Measurements from ENCODE around the gene UCK2. TPM values are rescaled to one million over a fixed set of nuclear protein-coding genes. Genes with fewer than 3 reads are reported as not detected.

UCK2 gene
- total RNA-seq, 1 donor = 74.2 TPM

GRCh38 chr1:165855010-165855838 is 27.8 kb downstream of the UCK2 start:
- Histone ChIP-seq H3K4me2 (ENCODE audit: insufficient read depth, low read length) (no peak overlapping the region), H4K20me1 (ENCODE audit: insufficient read depth, low read length) (peaks cover 29% of the 10 kb centered on the region), H2AFZ (ENCODE audit: low read length) (no peak overlapping the region), H3K4me1 (ENCODE audit: insufficient read depth, low read length) (peaks cover 57% of the 10 kb centered on the region), H3K27ac (ENCODE audit: low read depth, low read length) (peak overlapping the region; percentile 99), H3K79me2 (ENCODE audit: insufficient read depth, low read length) (peaks cover 85% of the 10 kb centered on the region), H3K4me3 (ENCODE audit: insufficient read depth, low read length) (no peak overlapping the region), H3K36me3 (ENCODE audit: insufficient read depth, low read length) (no peaks in the 10 kb centered on the region), H3K9me3 (ENCODE audit: low read depth, low read length) (no peaks in the 10 kb centered on the region), H3K27me3 (ENCODE audit: insufficient read depth, low read length) (no peaks in the 10 kb centered on the region)
- TF ChIP-seq CTCF (IDR thresholded peaks at IDR 0.05; ENCODE audit: extremely low read depth, low read depth, low read length) = no peak
- no peak for DNase-seq (ENCODE audit: insufficient read length, low spot score, missing footprints)

GRCh38 chr1:165856021-165856420 is 28.6 kb downstream of the UCK2 start:
- H2AFZ ChIP-seq (ENCODE audit: low read length) = no peak overlapping the region
- peaks cover 89% of the 10 kb centered on the region for H3K79me2 ChIP-seq (ENCODE audit: insufficient read depth, low read length)
- no peak overlapping the region for H3K4me2 ChIP-seq (ENCODE audit: insufficient read depth, low read length)
- no peaks in the 10 kb centered on the region for H3K9me3 ChIP-seq (ENCODE audit: low read depth, low read length)
- no peak for DNase-seq (ENCODE audit: insufficient read length, low spot score, missing footprints)
- TF ChIP-seq CTCF (IDR thresholded peaks at IDR 0.05; ENCODE audit: extremely low read depth, low read depth, low read length) = no peak
- H4K20me1 ChIP-seq (ENCODE audit: insufficient read depth, low read length) = peaks cover 29% of the 10 kb centered on the region
- no peaks in the 10 kb centered on the region for H3K36me3 ChIP-seq (ENCODE audit: insufficient read depth, low read length)
- H3K27ac ChIP-seq (ENCODE audit: low read depth, low read length) = peak overlapping the region; percentile 55
- H3K4me1 ChIP-seq (ENCODE audit: insufficient read depth, low read length) = peaks cover 54% of the 10 kb centered on the region
- no peak overlapping the region for H3K4me3 ChIP-seq (ENCODE audit: insufficient read depth, low read length)
- no peaks in the 10 kb centered on the region for H3K27me3 ChIP-seq (ENCODE audit: insufficient read depth, low read length)

GRCh38 chr1:165856606-165857005 is 29.2 kb downstream of the UCK2 start:
- no peak overlapping the region for H2AFZ ChIP-seq (ENCODE audit: low read length)
- H3K4me2 ChIP-seq (ENCODE audit: insufficient read depth, low read length) = peak overlapping the region; percentile 7
- no peaks in the 10 kb centered on the region for H3K9me3 ChIP-seq (ENCODE audit: low read depth, low read length)
- peaks cover 48% of the 10 kb centered on the region for H3K4me1 ChIP-seq (ENCODE audit: insufficient read depth, low read length)
- H3K36me3 ChIP-seq (ENCODE audit: insufficient read depth, low read length) = no peaks in the 10 kb centered on the region
- no peaks in the 10 kb centered on the region for H3K27me3 ChIP-seq (ENCODE audit: insufficient read depth, low read length)
- H3K27ac ChIP-seq (ENCODE audit: low read depth, low read length) = peak overlapping the region; percentile 55
- no peak overlapping the region for H3K4me3 ChIP-seq (ENCODE audit: insufficient read depth, low read length)
- DNase-seq (ENCODE audit: insufficient read length, low spot score, missing footprints) = no peak
- peaks cover 86% of the 10 kb centered on the region for H3K79me2 ChIP-seq (ENCODE audit: insufficient read depth, low read length)
- peaks cover 26% of the 10 kb centered on the region for H4K20me1 ChIP-seq (ENCODE audit: insufficient read depth, low read length)
- no peak for TF ChIP-seq CTCF (IDR thresholded peaks at IDR 0.05; ENCODE audit: extremely low read depth, low read depth, low read length)

GRCh38 chr1:165857046-165857801 is 29.8 kb downstream of the UCK2 start:
- Histone ChIP-seq H4K20me1 (ENCODE audit: insufficient read depth, low read length) (peaks cover 25% of the 10 kb centered on the region), H3K9me3 (ENCODE audit: low read depth, low read length) (no peaks in the 10 kb centered on the region), H3K36me3 (ENCODE audit: insufficient read depth, low read length) (no peaks in the 10 kb centered on the region), H3K27ac (ENCODE audit: low read depth, low read length) (peak overlapping the region; percentile 55), H3K4me1 (ENCODE audit: insufficient read depth, low read length) (peaks cover 48% of the 10 kb centered on the region), H3K4me3 (ENCODE audit: insufficient read depth, low read length) (no peak overlapping the region), H3K79me2 (ENCODE audit: insufficient read depth, low read length) (peaks cover 86% of the 10 kb centered on the region), H3K27me3 (ENCODE audit: insufficient read depth, low read length) (no peaks in the 10 kb centered on the region), H2AFZ (ENCODE audit: low read length) (no peak overlapping the region), H3K4me2 (ENCODE audit: insufficient read depth, low read length) (no peak overlapping the region)
- no peak for TF ChIP-seq CTCF (IDR thresholded peaks at IDR 0.05; ENCODE audit: extremely low read depth, low read depth, low read length)
- DNase-seq (ENCODE audit: insufficient read length, low spot score, missing footprints) = peak; percentile 87

Data from osteoblast (primary cell).